Astrocyte (in vitro differentiated cells and primary cell): ENCODE measurements around the gene XYLB. TPM values are rescaled to one million over a fixed set of nuclear protein-coding genes. Genes with fewer than 3 reads are reported as not detected.

Experiments used
- DNase-seq: peaks from one replicate; pipeline ENCODE4 v3.0.0-alpha.2; 2010; ENCODE audit warnings: low read depth
- FAIRE-seq: peaks from 2 replicates; lab custom pipeline; 2011; peaks lifted over from hg19 to GRCh38; lab: Jason Lieb, UNC
- H2AFZ ChIP-seq: 2 replicates; pipeline ENCODE4 v1.6.0; 2012; ENCODE audit warnings: low read depth, low read length, inconsistent platforms
- H3K27ac ChIP-seq: 2 replicates; pipeline ENCODE4 v1.5.1; 2011; ENCODE audit warnings: low read depth, low read length, inconsistent platforms
- H3K27me3 ChIP-seq: 2 replicates; pipeline ENCODE4 v1.6.0; 2011; ENCODE audit warnings: low read length, inconsistent platforms; ENCODE audit not compliant: insufficient read depth
- H3K36me3 ChIP-seq: 2 replicates; pipeline ENCODE4 v1.5.1; 2011; ENCODE audit warnings: low read length, inconsistent platforms; ENCODE audit not compliant: insufficient read depth
- H3K4me1 ChIP-seq: 2 replicates; pipeline ENCODE4 v1.5.1; 2011; ENCODE audit warnings: low read length, inconsistent platforms; ENCODE audit not compliant: insufficient read depth
- H3K4me2 ChIP-seq: 2 replicates; pipeline ENCODE4 v1.6.0; 2012; ENCODE audit warnings: low read length, inconsistent platforms
- H3K4me3 ChIP-seq: 2 replicates; pipeline ENCODE4 v1.5.1; 2011; ENCODE audit warnings: low read depth, mild to moderate bottlenecking, low read length, inconsistent platforms; ENCODE audit not compliant: insufficient read depth
- H3K79me2 ChIP-seq: 2 replicates; pipeline ENCODE4 v1.6.0; 2012; ENCODE audit warnings: mild to moderate bottlenecking, low read length, inconsistent platforms; ENCODE audit not compliant: insufficient read depth
- H3K9ac ChIP-seq: 2 replicates; pipeline ENCODE4 v1.6.0; 2012; ENCODE audit warnings: mild to moderate bottlenecking, low read length, inconsistent platforms
- H3K9me3 ChIP-seq: 2 replicates; pipeline ENCODE4 v1.5.1; 2012; ENCODE audit warnings: low read depth, mild to moderate bottlenecking, low read length, inconsistent platforms; ENCODE audit not compliant: insufficient read depth
- H4K20me1 ChIP-seq: 2 replicates; pipeline ENCODE4 v1.6.0; 2012; ENCODE audit warnings: low read length, inconsistent platforms; ENCODE audit not compliant: insufficient read depth
- H3K27ac Mint-ChIP-seq: one replicate; pipeline ENCODE4 v1.8.0; 2021; ENCODE audit warnings: mild to moderate bottlenecking, mixed read lengths; ENCODE audit not compliant: unreplicated experiment
- H3K27me3 Mint-ChIP-seq: one replicate; pipeline ENCODE4 v1.8.0; 2021; ENCODE audit warnings: low read depth, mixed read lengths; ENCODE audit not compliant: unreplicated experiment
- H3K36me3 Mint-ChIP-seq: one replicate; pipeline ENCODE4 v1.8.0; 2021; ENCODE audit warnings: low read depth, mixed read lengths; ENCODE audit not compliant: unreplicated experiment
- H3K4me1 Mint-ChIP-seq: one replicate; pipeline ENCODE4 v1.8.0; 2021; ENCODE audit warnings: low read depth, mixed read lengths; ENCODE audit not compliant: unreplicated experiment
- H3K4me3 Mint-ChIP-seq: one replicate; pipeline ENCODE4 v1.8.0; 2021; ENCODE audit warnings: mild to moderate bottlenecking, moderate library complexity, mixed read lengths; ENCODE audit not compliant: unreplicated experiment
- H3K9me3 Mint-ChIP-seq: one replicate; pipeline ENCODE4 v1.8.0; 2021; ENCODE audit warnings: mild to moderate bottlenecking, mixed read lengths; ENCODE audit not compliant: unreplicated experiment
- EZH2 ChIP-seq: IDR thresholded peaks from 2 replicates; pipeline ENCODE4 v1.6.1; 2012; ENCODE audit warnings: mild to moderate bottlenecking, low read length, inconsistent platforms; ENCODE audit not compliant: insufficient read depth
- total RNA-seq: library from RNA; stranded (reverse); gene quantifications from 2 replicates; pipeline ENCODE4 v1.2.1, GENCODE V29; 2021
- TF ChIP-seq, protein P1 (sequence below): IDR thresholded peaks from 2 replicates; pipeline ENCODE4 v1.5.1; 2011; ENCODE audit warnings: low read depth, mild to moderate bottlenecking, inconsistent platforms, low read length, moderate library complexity; ENCODE audit not compliant: insufficient read depth

Gene XYLB
- total RNA-seq, 1 donor from 2014 or later: 2.3 TPM

DNA sequence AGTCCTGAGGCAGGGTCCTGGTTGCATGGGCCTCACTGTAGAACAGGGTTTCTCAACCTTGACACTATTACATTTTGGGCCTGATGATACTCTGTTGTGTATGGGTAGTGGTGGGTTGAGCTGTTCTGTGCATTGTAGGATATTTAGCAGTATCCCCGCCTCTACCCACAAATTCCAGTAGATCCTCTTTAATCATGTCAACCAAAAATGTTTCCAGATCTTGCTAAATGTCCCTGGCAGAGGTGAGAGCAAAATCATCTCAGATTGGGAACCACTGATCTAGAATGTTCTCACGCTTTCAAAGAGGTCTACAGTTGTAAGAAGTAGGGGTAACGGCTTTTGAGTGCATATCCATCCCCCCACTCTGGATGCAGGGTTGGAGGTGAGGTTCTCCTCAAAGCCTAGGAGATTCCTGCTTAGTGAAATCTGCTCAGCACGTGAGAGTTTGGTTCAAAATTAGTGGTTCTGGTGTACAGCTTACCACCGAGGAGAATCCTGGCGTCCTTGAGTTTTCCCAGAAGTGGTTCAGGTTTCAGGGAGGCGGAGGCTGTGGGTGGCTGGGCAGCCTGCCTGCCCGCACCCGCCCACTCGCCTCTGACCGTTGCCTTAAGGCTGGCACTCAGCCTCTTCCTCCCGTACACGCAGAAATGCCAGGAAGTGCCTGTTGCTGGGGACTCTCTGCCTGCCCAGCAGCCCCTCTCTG lies 112.4 kb downstream of the XYLB start:
- Histone ChIP-seq H3K4me3 (no peak overlapping the region), H3K4me2 (no peak overlapping the region), H2AFZ (no peak overlapping the region), H3K79me2 (peaks cover 26% of the 10 kb centered on the region), H3K27ac (no peak overlapping the region), H3K4me1 (peaks cover 4% of the 10 kb centered on the region), H4K20me1 (peaks cover 54% of the 10 kb centered on the region), H3K9ac (no peak overlapping the region), H3K27me3 (no peaks in the 10 kb centered on the region), H3K36me3 (no peaks in the 10 kb centered on the region), H3K9me3 (no peaks in the 10 kb centered on the region)
- TF ChIP-seq, protein P1, sequence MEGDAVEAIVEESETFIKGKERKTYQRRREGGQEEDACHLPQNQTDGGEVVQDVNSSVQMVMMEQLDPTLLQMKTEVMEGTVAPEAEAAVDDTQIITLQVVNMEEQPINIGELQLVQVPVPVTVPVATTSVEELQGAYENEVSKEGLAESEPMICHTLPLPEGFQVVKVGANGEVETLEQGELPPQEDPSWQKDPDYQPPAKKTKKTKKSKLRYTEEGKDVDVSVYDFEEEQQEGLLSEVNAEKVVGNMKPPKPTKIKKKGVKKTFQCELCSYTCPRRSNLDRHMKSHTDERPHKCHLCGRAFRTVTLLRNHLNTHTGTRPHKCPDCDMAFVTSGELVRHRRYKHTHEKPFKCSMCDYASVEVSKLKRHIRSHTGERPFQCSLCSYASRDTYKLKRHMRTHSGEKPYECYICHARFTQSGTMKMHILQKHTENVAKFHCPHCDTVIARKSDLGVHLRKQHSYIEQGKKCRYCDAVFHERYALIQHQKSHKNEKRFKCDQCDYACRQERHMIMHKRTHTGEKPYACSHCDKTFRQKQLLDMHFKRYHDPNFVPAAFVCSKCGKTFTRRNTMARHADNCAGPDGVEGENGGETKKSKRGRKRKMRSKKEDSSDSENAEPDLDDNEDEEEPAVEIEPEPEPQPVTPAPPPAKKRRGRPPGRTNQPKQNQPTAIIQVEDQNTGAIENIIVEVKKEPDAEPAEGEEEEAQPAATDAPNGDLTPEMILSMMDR: no peak
- no peak for TF ChIP-seq EZH2
- Mint-ChIP-seq H3K36me3 (no peaks in the 10 kb centered on the region), H3K27me3 (no peaks in the 10 kb centered on the region), H3K4me3 (no peak overlapping the region), H3K27ac (no peak overlapping the region), H3K4me1 (peaks cover 1% of the 10 kb centered on the region), H3K9me3 (no peaks in the 10 kb centered on the region)
- FAIRE-seq (no peak), DNase-seq (peak; percentile 54)

DNA sequence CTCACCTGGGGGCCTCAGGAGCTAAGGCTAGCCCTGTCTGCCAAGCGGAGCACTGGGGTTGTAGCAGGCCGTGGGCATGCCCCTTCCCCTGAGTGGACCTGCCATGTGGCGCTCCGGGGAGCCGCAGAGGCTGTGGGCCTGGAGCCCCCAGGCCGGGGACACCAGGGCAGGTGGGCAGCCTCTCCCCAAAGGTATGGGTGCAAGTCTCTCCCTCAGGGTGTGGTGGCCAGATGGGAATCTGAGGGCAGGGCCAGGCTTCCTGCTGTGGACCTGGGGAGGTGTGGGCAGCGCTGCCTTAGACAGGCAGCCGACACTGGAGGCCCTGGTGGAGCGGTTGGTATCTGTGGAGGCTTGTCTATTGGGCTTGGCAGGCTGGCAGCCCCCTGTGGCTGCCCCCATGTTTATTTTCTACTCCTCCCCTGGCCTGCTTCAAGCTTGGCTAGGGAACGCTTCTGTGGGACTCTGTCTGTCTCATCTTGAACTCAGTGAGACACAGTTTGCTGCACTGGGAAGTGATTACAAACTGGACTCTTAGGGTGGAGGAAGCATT lies 113.0 kb downstream of the XYLB start:
- Histone ChIP-seq H3K27me3 (no peaks in the 10 kb centered on the region), H3K9me3 (no peaks in the 10 kb centered on the region), H3K27ac (no peak overlapping the region), H3K36me3 (no peaks in the 10 kb centered on the region), H2AFZ (no peak overlapping the region), H3K4me3 (no peak overlapping the region), H3K4me2 (no peak overlapping the region), H3K9ac (no peak overlapping the region), H3K79me2 (peaks cover 26% of the 10 kb centered on the region), H3K4me1 (peaks cover 3% of the 10 kb centered on the region), H4K20me1 (peaks cover 54% of the 10 kb centered on the region)
- no peaks in the 10 kb centered on the region for H3K27me3 Mint-ChIP-seq
- no peak overlapping the region for H3K27ac Mint-ChIP-seq
- peaks cover 1% of the 10 kb centered on the region for H3K4me1 Mint-ChIP-seq
- H3K36me3 Mint-ChIP-seq: no peaks in the 10 kb centered on the region
- no peak overlapping the region for H3K4me3 Mint-ChIP-seq
- no peaks in the 10 kb centered on the region for H3K9me3 Mint-ChIP-seq
- TF ChIP-seq EZH2: no peak
- TF ChIP-seq, protein P1: no peak
- DNase-seq: no peak
- no peak for FAIRE-seq
